NOMO-1 (cell line): ENCODE results near the gene GPR21.

Source experiments
- DNase-seq, 2 experiments: peaks; one replicate each; lab custom pipeline; 2025; ENCODE audit not compliant: unreplicated experiment in 2 of 2; lab: John Stamatoyannopoulos, UW

GPR21 gene

DNA sequence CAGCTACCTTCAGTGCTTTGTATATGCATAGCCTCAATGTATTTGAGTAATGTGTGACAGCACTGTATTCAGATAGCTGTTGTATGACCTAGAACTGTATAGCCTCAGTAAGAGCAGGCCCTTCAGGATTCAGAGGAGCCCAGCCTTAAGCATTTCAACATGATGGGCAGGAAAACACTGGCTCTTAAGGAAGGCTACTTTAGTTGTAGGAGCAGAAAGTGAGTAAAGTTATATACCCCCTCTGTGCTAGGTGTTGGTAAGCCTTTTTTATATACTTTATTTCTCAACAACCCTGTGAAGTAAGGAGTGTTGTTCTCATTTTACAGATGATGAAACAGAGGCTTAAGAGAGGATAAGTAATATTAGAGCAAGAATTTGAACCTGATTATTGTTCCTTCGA, 1.5 kb upstream of the GPR21 start:
- no peak for DNase-seq

DNA sequence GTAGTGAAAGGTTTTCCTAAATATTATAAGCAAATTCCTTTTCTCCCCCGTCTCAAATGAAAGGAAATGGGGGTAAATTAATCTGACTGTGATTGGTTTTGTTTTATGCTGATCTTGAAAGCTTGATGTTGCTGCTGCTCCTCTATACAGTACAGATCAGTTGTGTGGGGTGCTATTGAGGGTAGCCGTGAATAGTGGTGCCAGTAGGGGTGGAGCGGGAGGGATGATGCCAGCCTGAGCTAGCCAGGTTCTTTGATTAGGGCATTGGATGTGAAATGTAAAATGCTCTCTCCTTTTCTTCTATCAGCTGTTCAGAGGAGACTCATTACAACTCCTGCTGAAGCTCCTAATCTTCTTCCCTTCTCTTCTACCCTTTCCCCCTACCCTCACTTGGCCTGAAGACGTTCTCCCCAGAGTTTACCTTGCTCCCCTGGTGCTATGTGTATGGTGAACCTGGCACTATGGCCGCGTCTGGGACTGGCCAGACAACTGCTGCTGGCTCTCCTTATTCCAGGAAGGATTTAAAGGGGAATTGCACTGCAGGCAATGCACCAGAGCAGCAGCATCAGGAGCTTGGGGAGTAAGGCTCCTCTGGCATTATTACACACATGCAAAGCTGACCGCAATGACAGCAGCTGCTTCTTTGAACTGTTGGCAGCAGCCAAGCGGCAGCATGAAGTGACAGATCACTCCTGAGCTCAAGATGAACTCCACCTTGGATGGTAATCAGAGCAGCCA, 566 bp downstream of the GPR21 start:
- DNase-seq, result no peak

DNA sequence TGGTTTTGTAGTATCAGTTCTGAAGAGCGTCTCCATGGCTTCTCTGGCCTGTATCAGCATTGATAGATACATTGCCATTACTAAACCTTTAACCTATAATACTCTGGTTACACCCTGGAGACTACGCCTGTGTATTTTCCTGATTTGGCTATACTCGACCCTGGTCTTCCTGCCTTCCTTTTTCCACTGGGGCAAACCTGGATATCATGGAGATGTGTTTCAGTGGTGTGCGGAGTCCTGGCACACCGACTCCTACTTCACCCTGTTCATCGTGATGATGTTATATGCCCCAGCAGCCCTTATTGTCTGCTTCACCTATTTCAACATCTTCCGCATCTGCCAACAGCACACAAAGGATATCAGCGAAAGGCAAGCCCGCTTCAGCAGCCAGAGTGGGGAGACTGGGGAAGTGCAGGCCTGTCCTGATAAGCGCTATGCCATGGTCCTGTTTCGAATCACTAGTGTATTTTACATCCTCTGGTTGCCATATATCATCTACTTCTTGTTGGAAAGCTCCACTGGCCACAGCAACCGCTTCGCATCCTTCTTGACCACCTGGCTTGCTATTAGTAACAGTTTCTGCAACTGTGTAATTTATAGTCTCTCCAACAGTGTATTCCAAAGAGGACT, 1.5 kb downstream of the GPR21 start:
- DNase-seq, result no peak

GRCh38 chr9:123035791-123036190, 2.3 kb downstream of the GPR21 start:
- DNase-seq, result no peak

- no peak for DNase-seq
These were observed 3.6 kb downstream of the GPR21 start for GRCh38 chr9:123036893-123037545.

DNA sequence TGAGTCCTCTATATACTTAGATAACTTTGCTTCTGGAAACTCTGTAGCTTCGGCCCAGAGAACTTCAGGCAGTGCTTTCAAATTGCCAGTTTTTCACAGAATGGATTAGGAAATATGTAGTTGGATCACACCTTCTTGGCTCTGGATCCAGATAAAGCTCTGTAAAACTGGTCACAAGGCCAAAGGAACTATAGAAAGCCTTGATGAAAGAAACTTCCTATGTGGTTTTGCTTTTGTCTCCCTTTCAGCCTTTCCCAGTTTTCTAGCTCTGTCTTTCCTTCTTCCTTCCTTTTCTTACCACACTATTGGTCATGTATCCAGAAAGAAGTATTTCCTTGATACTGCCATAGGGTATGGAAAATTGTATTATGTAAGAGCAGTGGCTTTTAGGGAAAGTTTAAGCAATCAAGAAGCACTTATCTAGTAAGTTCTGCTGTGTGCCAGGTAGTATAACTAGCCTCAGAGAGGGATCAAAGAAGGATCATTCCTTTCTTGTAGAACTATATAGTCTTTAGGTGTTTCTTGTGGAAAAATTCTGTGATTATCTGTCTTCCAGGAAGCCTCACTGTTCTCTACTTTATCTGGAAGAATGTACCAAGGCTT, 6.3 kb downstream of the GPR21 start:
- DNase-seq, result no peak

GRCh38 chr9:123040801-123041200, 7.3 kb downstream of the GPR21 start:
- no peak for DNase-seq

GRCh38 chr9:123041489-123041888, 8.0 kb downstream of the GPR21 start:
- no peak for DNase-seq

- DNase-seq, result no peak
These were observed 9.8 kb downstream of the GPR21 start for GRCh38 chr9:123043081-123043939.

- no peak for DNase-seq
These were observed 11.1 kb downstream of the GPR21 start for GRCh38 chr9:123044586-123044985.

GRCh38 chr9:123046406-123047195, 13.1 kb downstream of the GPR21 start:
- no peak for DNase-seq

DNA sequence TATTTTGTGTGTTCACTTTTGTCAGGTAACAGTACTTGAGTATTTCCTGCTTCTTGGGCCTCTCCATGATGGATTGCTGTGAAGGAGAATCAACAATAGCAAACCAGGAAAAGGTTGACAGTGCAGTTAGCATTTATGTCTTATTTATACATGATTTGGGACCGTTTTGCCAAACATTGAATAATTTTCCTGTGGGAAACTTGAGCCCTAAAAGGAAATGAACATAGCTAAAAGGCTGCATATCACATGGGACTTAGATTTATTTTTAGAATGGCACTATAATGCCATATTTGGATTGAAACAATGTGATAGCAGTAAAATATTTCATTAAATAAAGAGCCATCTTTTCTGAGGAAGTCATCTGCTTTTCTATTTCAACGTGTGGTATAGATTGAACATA, 15.3 kb downstream of the GPR21 start:
- no peak for DNase-seq

GRCh38 chr9:123049589-123050222, 16.2 kb downstream of the GPR21 start:
- DNase-seq, result no peak

DNA sequence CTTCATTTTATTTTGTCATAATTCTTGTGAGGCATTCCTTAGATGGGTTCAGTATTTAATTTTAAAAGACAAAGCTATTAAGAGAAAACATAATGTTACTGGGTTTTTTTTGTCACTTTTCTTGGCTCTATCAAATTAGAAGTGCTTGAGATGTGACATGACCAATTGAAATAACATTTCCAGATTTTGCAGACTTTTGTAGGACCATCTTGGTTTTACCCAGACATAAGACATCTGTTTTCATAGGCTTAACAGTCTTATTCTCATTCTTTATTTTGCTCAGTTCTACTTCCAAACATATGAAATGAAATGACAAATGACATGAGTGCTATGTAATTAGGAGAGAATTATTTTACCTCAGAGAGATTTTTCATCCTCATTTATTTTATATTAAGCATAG, 19.6 kb downstream of the GPR21 start:
- DNase-seq, result no peak

DNA sequence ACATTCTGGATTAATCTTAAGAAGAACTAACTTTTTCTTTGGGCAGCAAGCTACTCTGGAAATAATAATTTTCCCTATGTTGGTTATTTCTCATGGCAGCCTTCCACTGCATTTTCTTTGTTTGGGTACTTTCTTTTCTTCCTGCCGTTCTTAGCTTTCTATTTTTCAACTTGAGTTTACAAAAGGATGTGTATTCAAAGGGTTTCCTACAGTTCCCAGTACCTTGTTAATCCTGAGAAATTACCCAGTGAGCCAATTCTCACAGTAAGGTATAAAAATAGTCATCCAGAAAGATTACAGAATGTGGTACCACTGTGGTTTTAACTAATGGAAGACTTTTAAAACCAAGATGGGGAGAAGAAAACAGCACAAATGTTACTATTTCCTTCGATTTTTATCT, 20.2 kb downstream of the GPR21 start:
- DNase-seq, result no peak

DNA sequence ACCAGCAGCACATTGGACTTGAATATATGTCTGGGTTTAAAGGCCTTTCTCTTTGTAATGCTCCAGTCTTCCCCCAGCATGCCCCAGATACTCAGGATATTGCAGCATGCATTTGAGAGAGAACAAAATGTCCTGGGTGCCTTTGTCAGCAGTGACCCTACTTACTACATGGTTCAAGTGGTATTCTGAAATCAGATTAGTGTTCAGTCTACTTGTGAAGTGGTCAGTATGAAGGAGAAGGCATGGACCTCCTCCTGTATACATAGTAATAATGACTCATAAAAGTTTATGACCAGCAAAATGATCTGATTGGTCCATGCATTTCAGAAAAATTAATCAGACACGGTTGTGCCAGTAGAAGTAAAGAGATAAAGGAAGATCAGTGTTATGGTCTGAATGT, 25.4 kb downstream of the GPR21 start:
- DNase-seq, result no peak

GRCh38 chr9:123059472-123060220, 26.2 kb downstream of the GPR21 start:
- no peak for DNase-seq

DNA sequence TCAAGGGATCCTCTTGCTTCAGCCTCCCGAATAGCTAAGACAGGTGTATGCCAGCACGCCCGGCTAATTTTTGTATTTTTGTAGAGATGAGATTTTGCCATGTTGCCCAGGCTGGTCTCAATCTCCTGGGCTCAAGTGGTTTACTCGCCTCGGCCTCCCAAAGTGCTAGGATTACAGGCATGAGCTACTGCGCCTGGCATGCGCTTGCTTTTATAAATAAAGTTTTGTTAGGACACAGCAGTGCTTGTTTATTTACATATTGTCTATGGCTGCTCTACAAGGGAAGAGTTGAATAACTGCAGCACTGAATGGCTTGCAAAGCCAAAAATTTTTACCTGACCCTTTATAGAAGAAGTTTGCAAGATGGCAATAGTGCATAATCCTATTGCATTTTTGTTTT, 27.7 kb downstream of the GPR21 start:
- DNase-seq, result no peak
